C4-2B (cell line): ENCODE measurements around the gene ADCY6.

Experiments
- CTCF ChIP-seq: fragments of 450-650 bp; conservative IDR thresholded peaks from 2 replicates; pipeline ENCODE4 v1.5.1; 2017; ENCODE audit warnings: mild to moderate bottlenecking
- ZFX ChIP-seq: fragments of 450-650 bp; IDR thresholded peaks from 2 replicates; pipeline ENCODE4 v1.6.1; 2017

GRCh38 chr12:48822139-48822538 is 33.2 kb upstream of the ADCY6 start:
- TF ChIP-seq CTCF (no peak), ZFX (no peak)
